ENCODE results near the gene PMPCB.

DNA sequence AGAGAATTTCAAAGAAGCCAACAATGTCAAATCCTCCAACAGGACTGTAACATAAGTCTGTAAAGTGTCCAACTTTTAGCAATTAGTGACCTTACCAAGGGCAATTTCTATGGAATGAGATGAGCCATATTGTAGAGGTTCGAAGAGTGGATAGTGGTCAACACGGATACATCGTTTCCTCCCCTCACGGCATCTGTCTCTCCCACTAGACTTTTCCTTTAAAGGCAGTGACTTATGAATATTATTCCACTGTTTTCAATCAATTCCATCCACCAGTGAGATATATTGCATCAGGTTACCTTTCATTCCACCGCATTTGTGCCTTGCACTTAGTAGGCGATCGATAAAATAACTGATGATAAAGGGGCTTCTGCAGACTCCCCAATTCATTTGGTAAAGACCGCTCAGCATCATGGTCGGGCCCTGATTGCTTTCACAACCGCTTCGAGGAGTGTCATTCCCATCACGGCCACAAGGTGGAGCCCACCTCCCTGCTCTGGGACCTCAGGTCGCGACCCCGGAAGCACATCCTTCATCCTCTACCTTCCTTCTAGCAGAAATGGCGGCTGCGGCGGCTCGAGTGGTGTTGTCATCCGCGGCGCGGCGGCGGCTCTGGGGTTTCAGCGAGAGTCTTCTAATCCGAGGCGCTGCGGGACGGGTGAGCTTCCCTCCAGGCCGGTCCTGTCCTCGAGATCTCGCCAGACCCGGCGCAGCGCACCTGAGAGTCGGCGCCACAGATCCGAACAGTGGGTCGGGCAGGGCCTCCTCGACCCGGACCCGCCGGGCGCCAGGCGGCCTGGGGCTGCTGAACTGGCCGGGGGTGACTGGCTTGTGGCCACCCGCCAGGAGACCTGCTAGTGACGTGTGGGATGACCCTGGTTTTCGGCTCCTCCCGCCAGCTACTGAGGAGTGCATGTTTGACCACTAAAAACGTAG lies at the start of gene PMPCB:
- TF ChIP-seq POLR2A (IDR thresholded peaks at IDR 0.05), result peak in 1 of 2 donors; percentile 27
- TF ChIP-seq, protein P1, sequence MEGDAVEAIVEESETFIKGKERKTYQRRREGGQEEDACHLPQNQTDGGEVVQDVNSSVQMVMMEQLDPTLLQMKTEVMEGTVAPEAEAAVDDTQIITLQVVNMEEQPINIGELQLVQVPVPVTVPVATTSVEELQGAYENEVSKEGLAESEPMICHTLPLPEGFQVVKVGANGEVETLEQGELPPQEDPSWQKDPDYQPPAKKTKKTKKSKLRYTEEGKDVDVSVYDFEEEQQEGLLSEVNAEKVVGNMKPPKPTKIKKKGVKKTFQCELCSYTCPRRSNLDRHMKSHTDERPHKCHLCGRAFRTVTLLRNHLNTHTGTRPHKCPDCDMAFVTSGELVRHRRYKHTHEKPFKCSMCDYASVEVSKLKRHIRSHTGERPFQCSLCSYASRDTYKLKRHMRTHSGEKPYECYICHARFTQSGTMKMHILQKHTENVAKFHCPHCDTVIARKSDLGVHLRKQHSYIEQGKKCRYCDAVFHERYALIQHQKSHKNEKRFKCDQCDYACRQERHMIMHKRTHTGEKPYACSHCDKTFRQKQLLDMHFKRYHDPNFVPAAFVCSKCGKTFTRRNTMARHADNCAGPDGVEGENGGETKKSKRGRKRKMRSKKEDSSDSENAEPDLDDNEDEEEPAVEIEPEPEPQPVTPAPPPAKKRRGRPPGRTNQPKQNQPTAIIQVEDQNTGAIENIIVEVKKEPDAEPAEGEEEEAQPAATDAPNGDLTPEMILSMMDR (IDR thresholded peaks at IDR 0.05 in 4 of 5, conservative IDR thresholded peaks at IDR 0.05 in 1 of 5), result peak; percentile 94 to 98 (median 94)
